Astrocyte (in vitro differentiated cells and primary cell): ENCODE results near the gene MYO9A.

ENCODE experiments used
- CTCF ChIP-seq: IDR thresholded peaks from 2 replicates; pipeline ENCODE4 v1.5.1; 2011; ENCODE audit warnings: low read depth, mild to moderate bottlenecking, inconsistent platforms, low read length, moderate library complexity; ENCODE audit not compliant: insufficient read depth
- EZH2 ChIP-seq: IDR thresholded peaks from 2 replicates; pipeline ENCODE4 v1.6.1; 2012; ENCODE audit warnings: mild to moderate bottlenecking, low read length, inconsistent platforms; ENCODE audit not compliant: insufficient read depth

DNA sequence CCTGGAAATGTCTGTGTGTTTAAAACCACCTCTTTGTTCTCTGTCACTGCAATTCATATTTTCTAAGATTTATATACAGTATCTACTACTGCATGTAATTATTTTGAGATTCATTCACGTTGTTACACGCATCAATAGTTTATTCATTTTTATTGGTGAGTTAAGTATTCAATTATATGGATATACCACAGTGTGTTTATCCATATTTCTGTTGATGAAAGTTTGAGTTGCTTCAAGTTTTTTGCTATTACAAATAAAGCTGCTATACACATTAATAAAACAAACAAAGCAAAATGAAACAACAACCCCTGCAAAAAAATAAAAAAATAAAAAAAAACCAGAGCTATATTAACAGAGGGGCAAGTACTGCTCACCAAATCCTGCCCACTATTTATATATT is 185.3 kb downstream of the MYO9A start:
- TF ChIP-seq EZH2, result no peak
- TF ChIP-seq CTCF, result no peak
